Measurements from ENCODE around the gene MT1E.
"Not testable (repeated sequence)": the region's sequence is repeated elsewhere in the genome, so short reads cannot be mapped to it uniquely, and the experiment has no call there.

- not testable (repeated sequence) for TF ChIP-seq CTCF, POLR2A (IDR thresholded peaks at IDR 0.05)
These were observed 2.4 kb upstream of the MT1E start for GRCh38 chr16:56623184-56623583.

Data from adrenal gland (tissue), 5 donors.